HG02642 (cell line): Measurements from ENCODE around the gene CRYZ.
A peak's percentile ranks its signal among the peaks of the same experiment; 100 is the strongest.

Experiments
- ATAC-seq: cut with Tn5 transposase; IDR thresholded peaks from one replicate; pipeline ENCODE4 v1.9.1; 2021; ENCODE audit warnings: mild to moderate bottlenecking; ENCODE audit not compliant: unreplicated experiment, poor library complexity

The CRYZ gene

GRCh38 chr1:74732071-74732946 is 541 bp downstream of the CRYZ start:
- ATAC-seq, result peak; percentile 29

- ATAC-seq, result peak; percentile 23
Measured at GRCh38 chr1:74731399-74732052, 1.3 kb downstream of the CRYZ start.

GRCh38 chr1:74729741-74730478 is 2.9 kb downstream of the CRYZ start:
- no peak for ATAC-seq

- ATAC-seq, result no peak
Measured at GRCh38 chr1:74728736-74729135, 4.1 kb downstream of the CRYZ start.

- ATAC-seq, result no peak
Measured at GRCh38 chr1:74726063-74726462, 6.8 kb downstream of the CRYZ start.

GRCh38 chr1:74717626-74718025 is 15.2 kb downstream of the CRYZ start:
- no peak for ATAC-seq

GRCh38 chr1:74716822-74717221 is 16.0 kb downstream of the CRYZ start:
- no peak for ATAC-seq

- no peak for ATAC-seq
Measured at GRCh38 chr1:74715806-74716205, 17.0 kb downstream of the CRYZ start.

- ATAC-seq, result peak; percentile 32
Measured at GRCh38 chr1:74715236-74715502, 17.7 kb downstream of the CRYZ start.

GRCh38 chr1:74714429-74715235 is 18.2 kb downstream of the CRYZ start:
- peak; percentile 65 for ATAC-seq

GRCh38 chr1:74713849-74714248 is 19.0 kb downstream of the CRYZ start:
- no peak for ATAC-seq

GRCh38 chr1:74712881-74713280 is 20.0 kb downstream of the CRYZ start:
- no peak for ATAC-seq

GRCh38 chr1:74703386-74704182 is 29.3 kb downstream of the CRYZ start:
- no peak for ATAC-seq

- peak; percentile 47 for ATAC-seq
Measured at GRCh38 chr1:74699331-74699730, 33.5 kb downstream of the CRYZ start.

GRCh38 chr1:74697832-74698231 is 35.0 kb downstream of the CRYZ start:
- ATAC-seq, result no peak

GRCh38 chr1:74693473-74693872 is 39.4 kb downstream of the CRYZ start:
- ATAC-seq, result no peak

GRCh38 chr1:74690909-74691308 is 41.9 kb downstream of the CRYZ start:
- no peak for ATAC-seq

- ATAC-seq, result no peak
Measured at GRCh38 chr1:74690364-74690696, 42.5 kb downstream of the CRYZ start.

GRCh38 chr1:74689621-74690363 is 43.1 kb downstream of the CRYZ start:
- ATAC-seq, result peak; percentile 81
